Panc1 (cell line): ENCODE measurements around the gene ZCCHC9.

Experiments used
- POLR2AphosphoS5 ChIP-seq: IDR thresholded peaks from 2 replicates; pipeline ENCODE4 v1.6.1; 2012; ENCODE audit warnings: mild to moderate bottlenecking, low read depth, low read length, moderate library complexity
- SIN3A ChIP-seq: IDR thresholded peaks from 2 replicates; pipeline ENCODE4 v1.6.1; 2012; ENCODE audit warnings: low read depth, mild to moderate bottlenecking, low read length, moderate library complexity, borderline replicate concordance; ENCODE audit not compliant: insufficient read depth
- TCF7L2 ChIP-seq: IDR thresholded peaks from 2 replicates; pipeline ENCODE4 v1.6.1; 2011; ENCODE audit warnings: mild to moderate bottlenecking, low read depth, low read length, inconsistent platforms
- TF ChIP-seq, protein P1 (sequence below): fragments of 450-650 bp; IDR thresholded peaks from 2 replicates; pipeline ENCODE4 v1.5.1; 2017; ENCODE audit warnings: mild to moderate bottlenecking
- TF ChIP-seq, protein P2 (sequence below), 2 experiments: IDR thresholded peaks; 2 replicates each; pipeline ENCODE4 v1.6.1; 2011 to 2012; ENCODE audit warnings: low read depth in 2 of 2, control low read depth in 1 of 2, low read length in 1 of 2, mild to moderate bottlenecking in 1 of 2, moderate library complexity in 1 of 2; ENCODE audit not compliant: insufficient read depth in 1 of 2

DNA sequence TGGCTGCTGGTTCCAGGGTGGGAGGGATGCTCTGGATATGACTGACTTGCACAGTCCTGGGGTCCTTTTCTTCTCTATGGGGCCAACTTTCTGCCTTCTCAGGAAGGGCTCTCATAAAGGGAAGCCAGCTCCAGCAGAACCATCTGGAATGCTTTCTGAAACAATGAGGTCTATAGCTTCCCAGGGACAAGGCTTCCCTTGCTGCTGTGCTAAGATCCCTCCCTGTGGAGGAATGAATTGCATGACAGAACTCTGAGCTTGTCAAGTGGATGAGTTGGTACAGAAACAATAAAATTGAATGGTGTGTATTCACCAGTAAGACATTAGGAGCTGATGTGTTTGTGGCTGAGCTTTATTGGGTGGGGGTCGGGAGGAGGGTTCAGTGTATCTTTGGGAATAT lies 48.5 kb upstream of the ZCCHC9 start:
- TF ChIP-seq, protein P1, sequence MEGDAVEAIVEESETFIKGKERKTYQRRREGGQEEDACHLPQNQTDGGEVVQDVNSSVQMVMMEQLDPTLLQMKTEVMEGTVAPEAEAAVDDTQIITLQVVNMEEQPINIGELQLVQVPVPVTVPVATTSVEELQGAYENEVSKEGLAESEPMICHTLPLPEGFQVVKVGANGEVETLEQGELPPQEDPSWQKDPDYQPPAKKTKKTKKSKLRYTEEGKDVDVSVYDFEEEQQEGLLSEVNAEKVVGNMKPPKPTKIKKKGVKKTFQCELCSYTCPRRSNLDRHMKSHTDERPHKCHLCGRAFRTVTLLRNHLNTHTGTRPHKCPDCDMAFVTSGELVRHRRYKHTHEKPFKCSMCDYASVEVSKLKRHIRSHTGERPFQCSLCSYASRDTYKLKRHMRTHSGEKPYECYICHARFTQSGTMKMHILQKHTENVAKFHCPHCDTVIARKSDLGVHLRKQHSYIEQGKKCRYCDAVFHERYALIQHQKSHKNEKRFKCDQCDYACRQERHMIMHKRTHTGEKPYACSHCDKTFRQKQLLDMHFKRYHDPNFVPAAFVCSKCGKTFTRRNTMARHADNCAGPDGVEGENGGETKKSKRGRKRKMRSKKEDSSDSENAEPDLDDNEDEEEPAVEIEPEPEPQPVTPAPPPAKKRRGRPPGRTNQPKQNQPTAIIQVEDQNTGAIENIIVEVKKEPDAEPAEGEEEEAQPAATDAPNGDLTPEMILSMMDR: no peak
- no peak for TF ChIP-seq POLR2AphosphoS5
- no peak for TF ChIP-seq SIN3A
- no peak for TF ChIP-seq TCF7L2
- TF ChIP-seq, protein P2, sequence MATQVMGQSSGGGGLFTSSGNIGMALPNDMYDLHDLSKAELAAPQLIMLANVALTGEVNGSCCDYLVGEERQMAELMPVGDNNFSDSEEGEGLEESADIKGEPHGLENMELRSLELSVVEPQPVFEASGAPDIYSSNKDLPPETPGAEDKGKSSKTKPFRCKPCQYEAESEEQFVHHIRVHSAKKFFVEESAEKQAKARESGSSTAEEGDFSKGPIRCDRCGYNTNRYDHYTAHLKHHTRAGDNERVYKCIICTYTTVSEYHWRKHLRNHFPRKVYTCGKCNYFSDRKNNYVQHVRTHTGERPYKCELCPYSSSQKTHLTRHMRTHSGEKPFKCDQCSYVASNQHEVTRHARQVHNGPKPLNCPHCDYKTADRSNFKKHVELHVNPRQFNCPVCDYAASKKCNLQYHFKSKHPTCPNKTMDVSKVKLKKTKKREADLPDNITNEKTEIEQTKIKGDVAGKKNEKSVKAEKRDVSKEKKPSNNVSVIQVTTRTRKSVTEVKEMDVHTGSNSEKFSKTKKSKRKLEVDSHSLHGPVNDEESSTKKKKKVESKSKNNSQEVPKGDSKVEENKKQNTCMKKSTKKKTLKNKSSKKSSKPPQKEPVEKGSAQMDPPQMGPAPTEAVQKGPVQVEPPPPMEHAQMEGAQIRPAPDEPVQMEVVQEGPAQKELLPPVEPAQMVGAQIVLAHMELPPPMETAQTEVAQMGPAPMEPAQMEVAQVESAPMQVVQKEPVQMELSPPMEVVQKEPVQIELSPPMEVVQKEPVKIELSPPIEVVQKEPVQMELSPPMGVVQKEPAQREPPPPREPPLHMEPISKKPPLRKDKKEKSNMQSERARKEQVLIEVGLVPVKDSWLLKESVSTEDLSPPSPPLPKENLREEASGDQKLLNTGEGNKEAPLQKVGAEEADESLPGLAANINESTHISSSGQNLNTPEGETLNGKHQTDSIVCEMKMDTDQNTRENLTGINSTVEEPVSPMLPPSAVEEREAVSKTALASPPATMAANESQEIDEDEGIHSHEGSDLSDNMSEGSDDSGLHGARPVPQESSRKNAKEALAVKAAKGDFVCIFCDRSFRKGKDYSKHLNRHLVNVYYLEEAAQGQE (IDR thresholded peaks at IDR 0.05; ENCODE audit: insufficient read depth in 1 of 2, low read depth in 2 of 2, low read length in 1 of 2): no peak
